PC-9 (cell line): ENCODE data around the gene MAGT1. TPM values are rescaled to one million over a fixed set of nuclear protein-coding genes. Genes with fewer than 3 reads are reported as not detected.

Experiments
- BruUV-seq: library from RNA; stranded (reverse); fragments of 400-500 nt; replicated peaks from 2 replicates; lab custom pipeline; 2021; lab: Mats Ljungman, UMichigan
- CTCF ChIA-PET: fragments of 300-600 bp; sonication (Branson Sonifier 250); formaldehyde crosslinking; loops from one replicate; lab custom pipeline; 2022; ENCODE audit warnings: antibody characterized with exemption; lab: Charles Lee
- POLR2A ChIA-PET: fragments of 300-600 bp; sonication (Branson Sonifier 250); formaldehyde crosslinking; loops from one replicate; lab custom pipeline; 2022; ENCODE audit warnings: antibody characterized with exemption; ENCODE audit not compliant: unreplicated experiment; lab: Charles Lee
- DNase-seq, 2 experiments: peaks; one replicate each; pipeline versions ENCODE4 v3.0.0 to v3.0.0-alpha.2; 2015 to 2022; ENCODE audit warnings: mixed read lengths in 1 of 2
- H2AFZ ChIP-seq: fragments of 200-600 bp; sonication (generic); 2 replicates; pipeline ENCODE4 v1.8.1; 2017; ENCODE audit warnings: antibody characterized with exemption
- H3F3A ChIP-seq: fragments of 200-600 bp; sonication (generic); 2 replicates; pipeline ENCODE4 v1.8.1; 2017; ENCODE audit warnings: antibody characterized with exemption, mild to moderate bottlenecking, low read depth; ENCODE audit not compliant: insufficient read depth
- H3K27ac ChIP-seq: fragments of 200-600 bp; sonication (generic); 2 replicates; pipeline ENCODE4 v1.6.1; 2016; ENCODE audit warnings: mixed run types
- H3K27me3 ChIP-seq: fragments of 200-600 bp; sonication (generic); 2 replicates; pipeline ENCODE4 v1.6.1; 2016; ENCODE audit warnings: low read depth, mixed run types; ENCODE audit not compliant: insufficient read depth
- H3K36me3 ChIP-seq: fragments of 200-600 bp; sonication (generic); 2 replicates; pipeline ENCODE4 v1.6.1; 2016; ENCODE audit warnings: low read depth, mixed run types
- H3K4me1 ChIP-seq: fragments of 200-600 bp; sonication (generic); replicated peaks from 2 replicates; pipeline ENCODE4 v1.6.1; 2016; ENCODE audit warnings: mixed run types; ENCODE audit not compliant: insufficient read depth
- H3K4me2 ChIP-seq: fragments of 200-600 bp; sonication (generic); 2 replicates; pipeline ENCODE4 v1.6.1; 2017; ENCODE audit warnings: mixed run types
- H3K4me3 ChIP-seq: fragments of 200-600 bp; sonication (generic); 2 replicates; pipeline ENCODE4 v1.6.1; 2016; ENCODE audit warnings: mixed run types
- H3K79me2 ChIP-seq: fragments of 200-600 bp; sonication (generic); 2 replicates; pipeline ENCODE4 v1.6.1; 2017; ENCODE audit warnings: low read depth, mixed run types
- H3K9me2 ChIP-seq: fragments of 200-600 bp; sonication (generic); 2 replicates; pipeline ENCODE4 v1.8.1; 2017; ENCODE audit warnings: mild to moderate bottlenecking; ENCODE audit not compliant: insufficient read depth
- H3K9me3 ChIP-seq: fragments of 200-600 bp; sonication (generic); 2 replicates; pipeline ENCODE4 v1.8.1; 2016; ENCODE audit warnings: low read depth; ENCODE audit not compliant: insufficient read depth
- H4K20me1 ChIP-seq: fragments of 200-600 bp; sonication (generic); 2 replicates; pipeline ENCODE4 v1.8.1; 2017; ENCODE audit not compliant: insufficient read depth
- EZH2 ChIP-seq: fragments of 200-600 bp; sonication (generic); IDR thresholded peaks from 2 replicates; pipeline ENCODE4 v1.8.0; 2017; ENCODE audit warnings: antibody characterized with exemption, low read depth
- intact Hi-C: fragments of 100-400 bp; cut with micrococcal nuclease; formaldehyde crosslinking; loops from one replicate; pipeline ENCODE4 v1.10.0; 2022; ENCODE audit not compliant: unreplicated experiment
- total RNA-seq: library from RNA; stranded (reverse); gene quantifications from 2 replicates; pipeline ENCODE4 v1.2.3, GENCODE V29; 2021

Gene MAGT1
- total RNA-seq, 1 experiment from 2014 or later = 68.2 TPM

- no peak overlapping the region for H3K4me3 ChIP-seq
- H3K4me1 ChIP-seq = no peaks in the 10 kb centered on the region
- BruUV-seq = no TSS peak
- no peak overlapping the region for H3K4me2 ChIP-seq
- no peak for DNase-seq
- ChIA-PET POLR2A (no interaction called here), CTCF (no interaction called here)
- H3K9me2 ChIP-seq = no peaks in the 10 kb centered on the region
- peaks cover 66% of the 10 kb centered on the region for H4K20me1 ChIP-seq
- H3K36me3 ChIP-seq = no peaks in the 10 kb centered on the region
- intact Hi-C loops = no loop called here
- no peaks in the 10 kb centered on the region for H3F3A ChIP-seq
- H3K27me3 ChIP-seq = no peaks in the 10 kb centered on the region
- H3K27ac ChIP-seq = no peak overlapping the region
- H3K79me2 ChIP-seq = peaks cover 97% of the 10 kb centered on the region
- H3K9me3 ChIP-seq = no peaks in the 10 kb centered on the region
- H2AFZ ChIP-seq = no peak overlapping the region
- TF ChIP-seq EZH2 = no peak
Measured at GRCh38 chrX:77776659-77777058, 118.6 kb downstream of the MAGT1 start.

Other genes starting within 250 kb of the MAGT1 start
- 87.6 and 93.3 TPM in 2 replicates for gene ATRX, start 109.2 kb downstream of the MAGT1 start, total RNA-seq
- gene COX7B, start 4.0 kb upstream of the MAGT1 start, total RNA-seq = 273 and 356 TPM in 2 replicates
- 13.0 and 13.8 TPM in 2 replicates for gene ATP7A, start 15.3 kb upstream of the MAGT1 start, total RNA-seq
- not detected in 2 replicates for gene PGAM4, start 74.2 kb upstream of the MAGT1 start, total RNA-seq
- gene PGK1, start 208.8 kb upstream of the MAGT1 start, total RNA-seq = 320 and 409 TPM in 2 replicates
- gene TAF9B, start 244.2 kb upstream of the MAGT1 start, total RNA-seq = 8.8 and 11.4 TPM in 2 replicates